Suppressor macrophage treated with lipopolysaccharide for 4 hours (primary cell): ENCODE data around the gene DTL.
"Not testable (repeated sequence)": the region's sequence is repeated elsewhere in the genome, so short reads cannot be mapped to it uniquely, and the experiment has no call there.

Experiments
- DNase-seq: peaks from one replicate; pipeline ENCODE4 v3.0.0-alpha.2; 2020

The DTL gene, protein sequence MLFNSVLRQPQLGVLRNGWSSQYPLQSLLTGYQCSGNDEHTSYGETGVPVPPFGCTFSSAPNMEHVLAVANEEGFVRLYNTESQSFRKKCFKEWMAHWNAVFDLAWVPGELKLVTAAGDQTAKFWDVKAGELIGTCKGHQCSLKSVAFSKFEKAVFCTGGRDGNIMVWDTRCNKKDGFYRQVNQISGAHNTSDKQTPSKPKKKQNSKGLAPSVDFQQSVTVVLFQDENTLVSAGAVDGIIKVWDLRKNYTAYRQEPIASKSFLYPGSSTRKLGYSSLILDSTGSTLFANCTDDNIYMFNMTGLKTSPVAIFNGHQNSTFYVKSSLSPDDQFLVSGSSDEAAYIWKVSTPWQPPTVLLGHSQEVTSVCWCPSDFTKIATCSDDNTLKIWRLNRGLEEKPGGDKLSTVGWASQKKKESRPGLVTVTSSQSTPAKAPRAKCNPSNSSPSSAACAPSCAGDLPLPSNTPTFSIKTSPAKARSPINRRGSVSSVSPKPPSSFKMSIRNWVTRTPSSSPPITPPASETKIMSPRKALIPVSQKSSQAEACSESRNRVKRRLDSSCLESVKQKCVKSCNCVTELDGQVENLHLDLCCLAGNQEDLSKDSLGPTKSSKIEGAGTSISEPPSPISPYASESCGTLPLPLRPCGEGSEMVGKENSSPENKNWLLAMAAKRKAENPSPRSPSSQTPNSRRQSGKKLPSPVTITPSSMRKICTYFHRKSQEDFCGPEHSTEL

DNA sequence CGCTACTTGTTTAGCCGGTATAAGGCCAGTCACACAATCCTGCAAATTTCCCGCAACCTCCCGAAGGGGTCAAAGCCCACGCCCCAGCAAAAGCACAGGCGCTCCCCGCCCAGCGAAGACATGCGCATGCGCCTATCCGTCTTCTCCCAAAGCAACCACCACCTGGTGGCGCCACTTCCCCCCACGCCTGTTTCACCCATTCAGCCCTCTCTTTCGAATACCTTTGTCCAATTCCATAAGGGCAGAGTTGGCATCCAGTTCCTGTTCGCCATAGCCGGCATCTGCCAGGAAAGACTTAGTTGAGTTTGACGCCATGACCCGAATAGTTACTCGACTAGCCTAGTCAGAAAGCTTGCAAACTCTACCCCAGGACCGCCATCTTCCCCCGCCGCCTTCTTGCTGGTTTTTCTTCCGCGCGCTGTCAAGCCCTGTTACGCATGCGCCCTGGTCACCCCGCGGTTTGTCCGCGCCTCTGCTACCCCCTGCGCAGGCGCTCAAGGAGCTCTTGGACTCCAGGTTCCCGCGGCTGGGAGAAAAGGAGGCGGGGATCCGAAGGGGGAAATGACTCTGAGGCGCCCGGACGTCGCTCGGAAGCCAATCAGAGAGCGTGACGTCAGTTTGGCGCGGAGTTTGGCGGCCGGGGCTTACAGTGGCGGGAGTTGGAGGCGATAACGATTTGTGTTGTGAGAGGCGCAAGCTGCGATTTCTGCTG lies at the start of gene DTL, which contains the start of gene INTS7:
TSS of gene DTL (plus strand) at position 626 of the 712 bp plus-strand sequence. CDS start 143 bp downstream, outside the sequence.
TSS of gene INTS7 (minus strand) at position 435 of the 712 bp plus-strand sequence. CDS start at position 315, 120 bp downstream.
- DNase-seq, result peak; percentile 100

DNA sequence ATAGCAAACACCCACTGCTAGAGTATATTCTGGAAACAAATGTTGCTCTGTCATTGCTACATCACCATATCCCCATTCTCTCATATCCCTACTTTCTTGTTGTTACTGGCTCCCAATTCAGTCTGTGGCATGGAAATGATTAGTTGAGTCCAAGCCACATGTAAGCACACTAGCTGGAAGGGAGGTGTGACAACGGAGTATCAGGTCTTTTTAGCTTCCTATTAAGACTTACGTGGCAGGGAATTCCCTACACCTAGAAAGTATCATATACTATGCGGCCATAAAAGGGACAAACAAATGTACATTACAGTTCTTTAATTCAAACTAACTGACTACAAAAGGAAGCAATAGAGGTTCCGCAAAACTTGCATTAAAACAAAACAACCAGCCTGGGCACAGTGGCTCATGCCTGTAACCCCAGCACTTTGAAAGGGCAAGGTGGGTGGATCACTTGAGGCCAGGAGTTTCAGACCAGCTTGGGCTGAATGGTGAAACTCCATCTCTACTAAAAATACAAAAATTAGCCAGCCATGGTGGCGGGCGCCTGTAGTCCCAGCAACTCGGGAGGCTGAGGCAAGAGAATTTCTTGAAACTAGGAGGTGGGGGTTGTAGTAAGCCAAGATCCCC lies 48.8 kb upstream of the DTL start:
- DNase-seq, result no peak

- no peak for DNase-seq
Measured at GRCh38 chr1:211991695-211992094, 43.9 kb upstream of the DTL start.

- DNase-seq, result not testable (repeated sequence)
Measured at GRCh38 chr1:211997426-211997825, 38.1 kb upstream of the DTL start.

GRCh38 chr1:212002536-212002935 lies 33.0 kb upstream of the DTL start:
- DNase-seq, result no peak

- DNase-seq, result no peak
Measured at GRCh38 chr1:212004895-212005608, 30.5 kb upstream of the DTL start.

DNA sequence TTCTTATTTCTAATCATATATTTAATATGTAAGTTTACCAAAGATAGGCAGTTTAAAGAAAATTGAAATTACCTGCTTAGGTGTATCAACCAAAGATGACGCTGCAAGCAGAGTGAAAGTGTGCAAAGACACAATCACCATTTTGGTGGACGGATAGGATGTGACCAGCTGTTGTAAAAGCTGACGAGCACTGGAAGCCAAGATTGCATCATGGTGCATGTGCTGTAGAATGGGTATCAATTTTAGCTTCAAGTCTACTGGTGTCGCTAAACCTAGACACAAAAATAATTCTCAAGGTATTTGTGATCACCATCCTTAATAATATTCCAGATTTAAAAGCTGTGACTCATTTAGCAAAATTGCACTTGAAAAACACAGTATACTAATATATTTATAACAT lies 28.4 kb upstream of the DTL start:
- DNase-seq, result no peak

DNA sequence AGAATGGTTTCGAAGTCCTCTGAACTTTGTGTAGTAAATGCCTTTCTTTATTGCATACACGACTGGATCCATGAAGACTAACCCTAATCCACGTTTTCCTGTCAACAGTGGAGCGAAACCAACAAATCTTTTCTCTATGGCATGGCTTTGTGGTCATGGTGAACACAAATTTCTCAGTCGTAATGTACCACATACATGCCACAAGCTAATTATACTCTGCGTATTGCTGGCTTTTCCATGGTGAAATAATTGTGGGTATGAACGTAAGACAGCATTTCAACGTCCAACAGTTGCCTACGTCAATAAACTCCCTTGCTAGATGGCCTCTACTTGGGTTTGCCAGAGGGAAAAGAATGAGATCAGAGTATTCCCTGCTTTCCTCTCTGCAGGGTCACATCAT lies 27.7 kb upstream of the DTL start:
- no peak for DNase-seq

GRCh38 chr1:212009561-212009960 lies 26.0 kb upstream of the DTL start:
- no peak for DNase-seq

- no peak for DNase-seq
Measured at GRCh38 chr1:212010004-212010403, 25.5 kb upstream of the DTL start.

DNA sequence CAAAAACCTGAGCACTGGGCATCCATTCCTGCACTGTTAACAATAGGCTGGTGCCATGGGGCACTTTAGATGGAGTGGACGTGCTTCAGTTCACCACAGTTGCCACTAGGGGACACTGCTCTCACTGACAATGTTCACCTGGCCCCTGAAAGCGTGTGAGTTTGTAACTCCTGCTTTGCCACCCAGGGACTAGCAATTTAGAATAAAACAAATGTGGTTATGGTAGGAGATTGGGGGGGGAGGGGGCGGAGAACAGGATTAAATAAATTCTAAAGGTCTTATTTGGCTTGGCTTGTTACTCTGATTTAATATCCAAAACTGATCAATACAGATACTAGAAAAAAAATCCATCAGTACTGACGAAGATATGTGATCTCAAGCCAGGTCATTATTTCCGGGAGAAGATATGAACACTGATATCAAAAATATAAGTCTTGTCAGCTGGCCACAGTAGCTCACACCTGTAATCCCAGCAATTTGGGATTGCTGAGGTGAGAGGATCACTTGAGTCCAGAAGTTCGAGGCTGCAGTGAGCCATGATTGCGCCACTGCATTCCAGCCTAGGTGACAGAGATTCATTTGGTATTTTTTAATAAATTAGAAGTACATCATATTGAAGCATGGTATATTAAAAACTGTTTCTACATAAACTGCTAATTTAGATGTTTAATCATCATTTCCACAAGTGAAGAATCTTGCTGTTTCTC lies 23.4 kb upstream of the DTL start:
- DNase-seq, result peak; percentile 78

- no peak for DNase-seq
Measured at GRCh38 chr1:212013672-212014071, 21.9 kb upstream of the DTL start.

DNA sequence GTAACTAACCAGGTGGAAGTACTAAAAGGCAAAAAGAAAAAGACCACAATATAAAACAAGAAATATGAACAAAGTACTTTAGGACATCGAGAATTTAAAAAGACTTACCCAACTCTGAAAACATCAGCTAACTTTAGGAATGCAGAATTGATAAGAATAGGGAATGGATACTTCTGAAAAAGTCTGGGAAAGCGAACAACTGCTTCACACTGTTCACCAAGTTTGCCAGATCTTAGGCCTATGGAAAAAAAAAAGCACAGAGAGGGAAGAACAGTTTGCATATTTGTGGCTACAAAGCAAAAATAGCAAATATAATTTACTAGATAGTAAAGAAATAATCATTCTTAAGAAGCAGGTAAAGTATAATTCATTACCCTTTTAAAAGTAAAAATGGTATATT lies 14.6 kb upstream of the DTL start:
- DNase-seq, result no peak

- no peak for DNase-seq
Measured at GRCh38 chr1:212021563-212021962, 14.0 kb upstream of the DTL start.

GRCh38 chr1:212022908-212023307 lies 12.6 kb upstream of the DTL start:
- DNase-seq, result not testable (repeated sequence)

DNA sequence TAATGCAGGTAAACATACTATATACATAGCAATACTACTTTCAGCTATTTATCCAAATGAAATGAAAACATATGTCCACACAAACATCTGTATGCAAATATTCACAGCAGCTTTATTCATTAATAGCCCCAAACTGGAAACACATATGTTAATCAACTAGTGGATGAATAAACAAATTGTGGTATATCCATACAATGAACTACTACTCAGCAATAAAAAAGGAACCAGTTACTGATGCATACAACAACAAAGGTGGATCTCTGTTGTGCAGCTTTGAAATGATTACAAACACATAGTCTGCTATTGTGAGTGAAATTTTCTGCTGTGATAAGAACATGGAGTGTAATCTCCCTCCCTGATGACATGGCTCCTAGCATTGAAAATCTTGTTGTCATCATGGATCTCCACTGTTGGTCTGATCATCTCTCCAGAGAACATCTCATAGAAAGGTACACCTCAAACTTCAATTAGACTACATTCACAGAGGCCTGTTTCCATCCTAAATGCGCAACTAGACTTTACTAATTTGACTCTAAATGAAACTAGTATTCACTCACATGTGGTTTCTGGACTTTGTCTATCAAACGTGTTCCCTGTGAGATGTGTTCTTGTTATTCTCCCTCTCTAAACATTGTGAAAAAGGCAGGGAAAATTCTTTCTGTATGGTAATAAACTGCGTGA lies 10.9 kb upstream of the DTL start:
- DNase-seq, result no peak

- DNase-seq, result not testable (repeated sequence)
Measured at GRCh38 chr1:212027727-212028126, 7.8 kb upstream of the DTL start.

DNA sequence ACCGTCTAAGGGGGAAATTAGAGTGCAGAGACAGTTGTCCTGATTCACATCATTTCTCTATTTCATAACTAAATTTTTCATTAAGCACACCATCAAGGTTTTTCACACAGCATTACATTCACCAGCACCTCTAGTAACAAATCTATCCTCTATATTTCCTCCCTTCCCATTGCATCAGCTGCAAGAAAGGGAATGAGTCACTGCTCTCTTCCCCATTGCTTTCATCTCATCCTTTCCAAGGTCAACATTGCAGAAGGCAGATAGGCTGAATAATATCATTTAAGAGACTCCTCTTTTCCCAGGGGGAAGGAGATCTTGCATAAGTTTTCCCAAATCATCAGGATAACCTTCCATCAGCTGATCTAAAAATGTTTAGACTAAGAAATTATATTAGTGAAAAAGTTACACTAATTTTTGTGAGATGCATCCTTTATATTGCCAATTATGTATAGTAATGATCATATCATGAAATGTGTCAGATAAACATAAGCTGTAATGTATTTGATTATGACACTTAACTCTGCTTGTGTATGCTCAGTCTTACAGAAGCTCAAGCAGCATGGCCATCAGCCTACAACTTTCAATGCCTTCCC lies 4.5 kb upstream of the DTL start:
- peak; percentile 39 for DNase-seq

GRCh38 chr1:212034516-212035122 lies 929 bp upstream of the DTL start:
- DNase-seq, result peak; percentile 8
